ENCODE measurements around the gene TANK. TPM values are rescaled to one million over a fixed set of nuclear protein-coding genes. Genes with fewer than 3 reads are reported as not detected.

TANK gene
- total and polyA plus RNA-seq, 2 donors (not counting 1 experiment from before 2014, with no cell fraction given): 96.4 to 104 TPM

- Histone ChIP-seq H3K4me2 (ENCODE audit: extremely low read depth, insufficient read depth, low read length) (no peak overlapping the region), H3K36me3 (ENCODE audit: control insufficient read depth, insufficient read depth, low read length) (no peaks in the 10 kb centered on the region), H3K27ac (ENCODE audit: insufficient read depth, low read length) (no peak overlapping the region), H3K27me3 (ENCODE audit: control insufficient read depth, insufficient read depth, low read length) (no peaks in the 10 kb centered on the region), H3K79me2 (ENCODE audit: control insufficient read depth, insufficient read depth, low read length) (no peaks in the 10 kb centered on the region), H3K4me1 (ENCODE audit: control insufficient read depth, extremely low read depth, insufficient read depth, low read length) (no peaks in the 10 kb centered on the region), H3K9ac (ENCODE audit: insufficient read depth, low read length) (no peak overlapping the region), H2AFZ (ENCODE audit: low read length) (no peak overlapping the region), H3K9me3 (ENCODE audit: control insufficient read depth, insufficient read depth, low read depth, low read length) (no peaks in the 10 kb centered on the region), H3K4me3 (replicated peaks in 1 of 4; ENCODE audit: control extremely low read depth in 1 of 4, insufficient read depth in 1 of 4, low read depth in 3 of 4, low read length in 4 of 4) (no peak overlapping the region), H4K20me1 (ENCODE audit: control insufficient read depth, extremely low read depth, insufficient read depth, low read length) (no peaks in the 10 kb centered on the region)
- TF ChIP-seq EZH2 (IDR thresholded peaks at IDR 0.05; ENCODE audit: low read length, missing control alignments) (no peak), CTCF (conservative IDR thresholded peaks at IDR 0.05 in 1 of 2, IDR thresholded peaks at IDR 0.05 in 1 of 2; ENCODE audit: low read depth in 1 of 2, low read length in 2 of 2) (no peak)
- no peak for DNase-seq (ENCODE audit: low read depth in 2 of 2)
Observed at GRCh38 chr2:161116509-161116908, 43.7 kb upstream of the TANK start.

- no peaks in the 10 kb centered on the region for H3K79me2 ChIP-seq (ENCODE audit: control insufficient read depth, insufficient read depth, low read length)
- no peaks in the 10 kb centered on the region for H3K36me3 ChIP-seq (ENCODE audit: control insufficient read depth, insufficient read depth, low read length)
- no peak overlapping the region for H2AFZ ChIP-seq (ENCODE audit: low read length)
- no peak overlapping the region for H3K27ac ChIP-seq (ENCODE audit: insufficient read depth, low read length)
- no peak overlapping the region for H3K4me2 ChIP-seq (ENCODE audit: extremely low read depth, insufficient read depth, low read length)
- H3K9me3 ChIP-seq (ENCODE audit: control insufficient read depth, insufficient read depth, low read depth, low read length): no peaks in the 10 kb centered on the region
- TF ChIP-seq CTCF (conservative IDR thresholded peaks at IDR 0.05 in 1 of 2, IDR thresholded peaks at IDR 0.05 in 1 of 2; ENCODE audit: low read depth in 1 of 2, low read length in 2 of 2): no peak
- no peak for TF ChIP-seq EZH2 (IDR thresholded peaks at IDR 0.05; ENCODE audit: low read length, missing control alignments)
- no peaks in the 10 kb centered on the region for H3K4me1 ChIP-seq (ENCODE audit: control insufficient read depth, extremely low read depth, insufficient read depth, low read length)
- no peak overlapping the region for H3K9ac ChIP-seq (ENCODE audit: insufficient read depth, low read length)
- H4K20me1 ChIP-seq (ENCODE audit: control insufficient read depth, extremely low read depth, insufficient read depth, low read length): no peaks in the 10 kb centered on the region
- no peak overlapping the region for H3K4me3 ChIP-seq (replicated peaks in 1 of 4; ENCODE audit: control extremely low read depth in 1 of 4, insufficient read depth in 1 of 4, low read depth in 3 of 4, low read length in 4 of 4)
- DNase-seq (ENCODE audit: low read depth in 2 of 2): no peak
- no peaks in the 10 kb centered on the region for H3K27me3 ChIP-seq (ENCODE audit: control insufficient read depth, insufficient read depth, low read length)
Observed at GRCh38 chr2:161117506-161117905, 42.7 kb upstream of the TANK start.

GRCh38 chr2:161118722-161119121 lies 41.5 kb upstream of the TANK start:
- no peaks in the 10 kb centered on the region for H3K9me3 ChIP-seq (ENCODE audit: control insufficient read depth, insufficient read depth, low read depth, low read length)
- no peaks in the 10 kb centered on the region for H4K20me1 ChIP-seq (ENCODE audit: control insufficient read depth, extremely low read depth, insufficient read depth, low read length)
- TF ChIP-seq EZH2 (IDR thresholded peaks at IDR 0.05; ENCODE audit: low read length, missing control alignments) (no peak), CTCF (conservative IDR thresholded peaks at IDR 0.05 in 1 of 2, IDR thresholded peaks at IDR 0.05 in 1 of 2; ENCODE audit: low read depth in 1 of 2, low read length in 2 of 2) (no peak)
- H3K4me1 ChIP-seq (ENCODE audit: control insufficient read depth, extremely low read depth, insufficient read depth, low read length): peaks cover 8% of the 10 kb centered on the region
- H3K9ac ChIP-seq (ENCODE audit: insufficient read depth, low read length): no peak overlapping the region
- H3K4me3 ChIP-seq (replicated peaks in 1 of 4; ENCODE audit: control extremely low read depth in 1 of 4, insufficient read depth in 1 of 4, low read depth in 3 of 4, low read length in 4 of 4): no peak overlapping the region
- H3K79me2 ChIP-seq (ENCODE audit: control insufficient read depth, insufficient read depth, low read length): no peaks in the 10 kb centered on the region
- H3K36me3 ChIP-seq (ENCODE audit: control insufficient read depth, insufficient read depth, low read length): no peaks in the 10 kb centered on the region
- DNase-seq (ENCODE audit: low read depth in 2 of 2): no peak
- H3K4me2 ChIP-seq (ENCODE audit: extremely low read depth, insufficient read depth, low read length): no peak overlapping the region
- H2AFZ ChIP-seq (ENCODE audit: low read length): no peak overlapping the region
- H3K27ac ChIP-seq (ENCODE audit: insufficient read depth, low read length): no peak overlapping the region
- H3K27me3 ChIP-seq (ENCODE audit: control insufficient read depth, insufficient read depth, low read length): no peaks in the 10 kb centered on the region

Data from fibroblast of lung (primary cell).